H1 (cell line): ENCODE results near the gene PRDM15. TPM values are rescaled to one million over a fixed set of nuclear protein-coding genes. Genes with fewer than 3 reads are reported as not detected.

ENCODE experiments used
- CTCF ChIA-PET: fragments of 300-600 bp; sonication (Branson Sonifier 250); formaldehyde crosslinking; loops from one replicate; lab custom pipeline; 2021; ENCODE audit not compliant: partially characterized antibody; lab: Charles Lee
- POLR2A ChIA-PET: fragments of 300-600 bp; sonication (Branson Sonifier 250); formaldehyde crosslinking; loops from one replicate; lab custom pipeline; 2021; ENCODE audit warnings: inconsistent platforms; ENCODE audit not compliant: partially characterized antibody; lab: Charles Lee
- DNase-seq, 2 experiments: peaks; one replicate each; pipeline versions ENCODE4 v3.0.0 to v3.0.0-alpha.2; 2010 to 2022; ENCODE audit warnings: low spot score in 2 of 2, low read depth in 1 of 2, mixed read lengths in 1 of 2
- FAIRE-seq: peaks from 2 replicates; lab custom pipeline; 2011; peaks lifted over from hg19 to GRCh38; lab: Jason Lieb, UNC
- H2AFZ ChIP-seq: 2 replicates; pipeline ENCODE4 v1.8.1; 2012; ENCODE audit warnings: low read length, inconsistent platforms
- H2AK5ac ChIP-seq: 2 replicates; pipeline ENCODE4 v1.6.1; 2013; ENCODE audit warnings: low read depth, low read length
- H2BK120ac ChIP-seq: replicated peaks from 2 replicates; pipeline ENCODE3; 2013; ENCODE audit warnings: low read depth, low read length, inconsistent platforms
- H2BK12ac ChIP-seq: 2 replicates; pipeline ENCODE4 v1.6.1; 2013; ENCODE audit warnings: low read depth, low read length
- H2BK15ac ChIP-seq: 2 replicates; pipeline ENCODE4 v1.6.1; 2013; ENCODE audit warnings: low read length
- H2BK20ac ChIP-seq: 2 replicates; pipeline ENCODE4 v1.6.1; 2013; ENCODE audit warnings: low read length
- H2BK5ac ChIP-seq: 2 replicates; pipeline ENCODE4 v1.6.1; 2013; ENCODE audit warnings: low read depth, low read length
- H3K14ac ChIP-seq: 2 replicates; pipeline ENCODE4 v1.6.1; 2013; ENCODE audit warnings: inconsistent platforms; ENCODE audit not compliant: insufficient read length
- H3K18ac ChIP-seq: 2 replicates; pipeline ENCODE4 v1.6.1; 2013; ENCODE audit warnings: low read length; ENCODE audit errors: extremely low read depth
- H3K23ac ChIP-seq: 2 replicates; pipeline ENCODE4 v1.6.1; 2013; ENCODE audit warnings: inconsistent platforms; ENCODE audit not compliant: insufficient read length
- H3K23me2 ChIP-seq: 2 replicates; pipeline ENCODE4 v1.6.1; 2013; ENCODE audit warnings: low read depth, low read length
- H3K27ac ChIP-seq: 2 replicates; pipeline ENCODE4 v1.6.1; 2011; ENCODE audit warnings: low read depth, low read length, inconsistent platforms
- H3K27me3 ChIP-seq, 4 experiments: replicated peaks in 1 of 4; 1 replicate in 1 of 4; 2 replicates in 3 of 4; pipeline versions ENCODE4 v1.6.1 to v1.8.1; 2011 to 2013; ENCODE audit warnings: low read length in 3 of 4, mild to moderate bottlenecking in 3 of 4, inconsistent platforms in 2 of 4, mixed read lengths in 2 of 4, moderate library complexity in 1 of 4; ENCODE audit not compliant: control insufficient read depth in 3 of 4, insufficient read depth in 3 of 4; ENCODE audit errors: extremely low read depth in 1 of 4
- H3K36me3 ChIP-seq, 4 experiments: 2 replicates each; pipeline versions ENCODE4 v1.6.1 to v1.8.1; 2011 to 2013; ENCODE audit warnings: mild to moderate bottlenecking in 4 of 4, low read length in 3 of 4, moderate library complexity in 2 of 4, control low read depth in 1 of 4, inconsistent platforms in 1 of 4; ENCODE audit not compliant: insufficient read depth in 4 of 4, control insufficient read depth in 2 of 4
- H3K4ac ChIP-seq: replicated peaks from 2 replicates; pipeline ENCODE3; 2013; ENCODE audit warnings: low read length, low read depth, mixed read lengths, inconsistent platforms; ENCODE audit not compliant: insufficient read length
- H3K4me1 ChIP-seq, 4 experiments: replicated peaks in 1 of 4; 1 replicate in 1 of 4; 2 replicates in 3 of 4; pipeline versions ENCODE4 v1.6.1 to v1.8.1; 2011 to 2013; ENCODE audit warnings: low read length in 3 of 4, inconsistent platforms in 2 of 4, mixed read lengths in 1 of 4; ENCODE audit not compliant: insufficient read depth in 4 of 4, control insufficient read depth in 3 of 4
- H3K4me2 ChIP-seq, 2 experiments: 2 replicates each; pipeline versions ENCODE4 v1.6.1 to v1.8.1; 2011 to 2013; ENCODE audit warnings: low read depth in 2 of 2, low read length in 2 of 2, control low read depth in 1 of 2, inconsistent platforms in 1 of 2, mild to moderate bottlenecking in 1 of 2; ENCODE audit not compliant: insufficient read depth in 1 of 2
- H3K4me3 ChIP-seq, 4 experiments: fragments of 200-600, 300-600 bp in 1 of 4; sonication (generic), shearing (Covaris generic), sonication (Bioruptor Twin) in 1 of 4; 2 replicates each; pipeline versions ENCODE4 v1.5.1 to v1.8.1; 2011 to 2016; ENCODE audit warnings: low read length in 4 of 4, low read depth in 3 of 4, control low read depth in 2 of 4, inconsistent platforms in 2 of 4, mild to moderate bottlenecking in 2 of 4, mixed read lengths in 1 of 4, moderate library complexity in 1 of 4; ENCODE audit not compliant: insufficient read depth in 2 of 4; ENCODE audit errors: extremely low read depth in 1 of 4
- H3K56ac ChIP-seq: replicated peaks from 2 replicates; pipeline ENCODE3; 2013; ENCODE audit warnings: low read depth, mild to moderate bottlenecking, mixed read lengths, low read length, inconsistent platforms; ENCODE audit not compliant: insufficient read length
- H3K79me1 ChIP-seq: 2 replicates; pipeline ENCODE4 v1.6.1; 2013; ENCODE audit warnings: low read depth, low read length, control low read depth
- H3K79me2 ChIP-seq, 2 experiments: 2 replicates each; pipeline versions ENCODE4 v1.6.1 to v1.8.1; 2012 to 2013; ENCODE audit warnings: low read length in 2 of 2, mild to moderate bottlenecking in 2 of 2, inconsistent platforms in 1 of 2; ENCODE audit not compliant: insufficient read depth in 2 of 2, control insufficient read depth in 1 of 2
- H3K9ac ChIP-seq, 4 experiments: replicated peaks in 1 of 4; 1 replicate in 1 of 4; 2 replicates in 3 of 4; pipeline versions ENCODE4 v1.6.1 to v1.8.1; 2011 to 2013; ENCODE audit warnings: low read depth in 3 of 4, low read length in 3 of 4, control low read depth in 2 of 4, mild to moderate bottlenecking in 2 of 4, moderate library complexity in 2 of 4, inconsistent platforms in 1 of 4; ENCODE audit errors: extremely low read depth in 1 of 4
- H3K9me3 ChIP-seq, 2 experiments: 2 replicates each; pipeline versions ENCODE4 v1.6.1 to v1.8.1; 2012 to 2013; ENCODE audit warnings: mild to moderate bottlenecking in 2 of 2, moderate library complexity in 2 of 2, control low read depth in 1 of 2, inconsistent platforms in 1 of 2, low read depth in 1 of 2, low read length in 1 of 2, mixed read lengths in 1 of 2; ENCODE audit not compliant: insufficient read depth in 2 of 2
- H4K20me1 ChIP-seq, 2 experiments: replicated peaks in 1 of 2; 2 replicates each; pipeline versions ENCODE3 to v1.8.1; 2011 to 2013; ENCODE audit warnings: inconsistent platforms in 2 of 2, low read length in 2 of 2, mild to moderate bottlenecking in 1 of 2; ENCODE audit not compliant: insufficient read depth in 2 of 2, control insufficient read depth in 1 of 2
- H4K5ac ChIP-seq: 2 replicates; pipeline ENCODE4 v1.6.1; 2013; ENCODE audit warnings: low read length, low read depth, mixed read lengths, inconsistent platforms; ENCODE audit not compliant: insufficient read length
- H4K8ac ChIP-seq: 2 replicates; pipeline ENCODE4 v1.8.0; 2013; ENCODE audit warnings: mild to moderate bottlenecking, moderate library complexity, low read length, inconsistent platforms; ENCODE audit not compliant: insufficient read depth; ENCODE audit errors: extremely low read depth
- H4K91ac ChIP-seq: replicated peaks from 2 replicates; pipeline ENCODE3; 2013; ENCODE audit warnings: low read length, mixed read lengths, inconsistent platforms; ENCODE audit not compliant: insufficient read length
- CBX5 ChIP-seq: fragments of 300-800, 300-1000 bp; sonication (generic); IDR thresholded peaks from 2 replicates; pipeline ENCODE4 v1.7.1; 2016; ENCODE audit warnings: antibody characterized with exemption, low read length, low read depth
- CBX8 ChIP-seq: fragments of 300-800, 300-1000 bp; sonication (generic); IDR thresholded peaks from 2 replicates; pipeline ENCODE4 v1.7.1; 2016; ENCODE audit warnings: low read depth, low read length, borderline replicate concordance
- CREB1 ChIP-seq: IDR thresholded peaks from 2 replicates; pipeline ENCODE4 v1.6.1; 2012; ENCODE audit warnings: inconsistent platforms
- JUND ChIP-seq: IDR thresholded peaks from 2 replicates; pipeline ENCODE4 v1.6.1; 2011; ENCODE audit warnings: mild to moderate bottlenecking, improper control_type of control experiment, low read length
- KDM5A ChIP-seq: fragments of 200-600 bp; IDR thresholded peaks from 2 replicates; pipeline ENCODE4 v1.7.1; 2012; ENCODE audit warnings: mild to moderate bottlenecking, low read length, inconsistent platforms, mixed read lengths
- POLR2A ChIP-seq, 2 experiments: IDR thresholded peaks; 1 replicate in 1 of 2; 2 replicates in 1 of 2; pipeline ENCODE4 v1.6.1; 2011; ENCODE audit warnings: low read depth in 2 of 2, low read length in 2 of 2, mild to moderate bottlenecking in 2 of 2; ENCODE audit errors: control extremely low read depth in 1 of 2
- RFX5 ChIP-seq: IDR thresholded peaks from 2 replicates; pipeline ENCODE4 v1.6.1; 2011; ENCODE audit warnings: low read depth, low read length, improper control_type of control experiment, borderline replicate concordance
- RNF2 ChIP-seq: fragments of 200-900, 300-1000 bp; sonication (generic); IDR thresholded peaks from 2 replicates; pipeline ENCODE4 v1.7.1; 2016; ENCODE audit warnings: borderline replicate concordance, low read depth, mild to moderate bottlenecking, antibody characterized with exemption, low read length; ENCODE audit not compliant: poor library complexity, severe bottlenecking; ENCODE audit errors: missing control alignments
- SIX5 ChIP-seq: IDR thresholded peaks from 2 replicates; pipeline ENCODE4 v1.6.1; 2011; ENCODE audit warnings: mild to moderate bottlenecking, low read depth, low read length
- SUZ12 ChIP-seq: fragments of 200-600 bp; sonication (generic); IDR thresholded peaks from 2 replicates; pipeline ENCODE4 v1.6.1; 2012; ENCODE audit warnings: mild to moderate bottlenecking, inconsistent platforms, low read length, moderate library complexity, mixed read lengths
- TAF1 ChIP-seq: IDR thresholded peaks from 2 replicates; pipeline ENCODE4 v1.6.1; 2011; ENCODE audit warnings: mild to moderate bottlenecking, low read depth, low read length
- TAF7 ChIP-seq: optimal IDR thresholded peaks from 2 replicates; pipeline ENCODE3; 2011; ENCODE audit warnings: low read depth, mild to moderate bottlenecking, inconsistent platforms, low read length, moderate library complexity, borderline replicate concordance
- TBP ChIP-seq: IDR thresholded peaks from 2 replicates; pipeline ENCODE4 v1.6.1; 2011; ENCODE audit warnings: low read depth, low read length, improper control_type of control experiment
- YY1 ChIP-seq: IDR thresholded peaks from 2 replicates; pipeline ENCODE4 v1.6.1; 2011; ENCODE audit warnings: low read depth, mild to moderate bottlenecking, low read length
- ZNF274 ChIP-seq: IDR thresholded peaks from 2 replicates; pipeline ENCODE4 v1.7.0; 2012; ENCODE audit warnings: low read length, borderline replicate concordance; ENCODE audit errors: extremely low read depth
- WGBS, 2 experiments: shearing (Covaris generic) in 1 of 2; methylation state at CpG; one replicate each; pipeline versions ENCODE4 v1.1.6 to v1.1.7; 2013 to 2015; ENCODE audit warnings: low lambda C conversion rate in 2 of 2, mixed read lengths in 2 of 2, inconsistent platforms in 1 of 2, low coverage in 1 of 2, missing lambda C conversion rate in 1 of 2; ENCODE audit not compliant: insufficient replicate concordance in 2 of 2, insufficient coverage in 1 of 2, insufficient read length in 1 of 2; ENCODE audit errors: extremely low coverage in 1 of 2, missing lambda C conversion rate in 1 of 2; 5-methylcytosine and 5-hydroxymethylcytosine counted together
- polyA plus RNA-seq, 7 experiments: library from polyadenylated mRNA; depleted of rRNA in 3 of 7; stranded (reverse) in 5 of 7; unstranded in 2 of 7; fragments of >200 nt in 5 of 7; fragments of 200-250 nt in 2 of 7; gene quantifications; 1 replicate in 5 of 7; 2 replicates in 1 of 7; 4 replicates in 1 of 7; pipeline versions ENCODE4 v1.2.1 to v1.2.3, GENCODE V29; 2011 to 2013; ENCODE audit warnings: missing spikeins in 2 of 7, mixed read lengths in 2 of 7
- total RNA-seq: library from RNA; stranded (reverse); fragmentation: NEBNext Ultra II Directional; extraction: Animal tissue kit (Norgen Biotek cat#: 25700); gene quantifications from 2 replicates; pipeline ENCODE4 v1.2.1, GENCODE V29; 2021

Gene PRDM15
- total and polyA plus RNA-seq, 2 of the 8 experiments (the other 6 are each of a cell fraction or from before 2014, with no cell fraction given) = 9.7 to 10.5 TPM

- Histone ChIP-seq H3K36me3 (no peaks in the 10 kb centered on the region), H3K79me1 (peaks cover 9% of the 10 kb centered on the region; the same call in 1 of the 2 replicates), H4K91ac (no peak overlapping the region), H2BK5ac (no peak overlapping the region), H4K5ac (no peak overlapping the region), H4K8ac (peak overlapping the region; percentile 29; the same call in 1 of the 2 replicates), H3K4me2 (no peak overlapping the region), H3K27ac (no peak overlapping the region), H3K23ac (no peak overlapping the region), H2BK120ac (no peak overlapping the region), H2BK15ac (no peak overlapping the region), H3K23me2 (no peaks in the 10 kb centered on the region; the same call in 1 of the 2 replicates), H3K9me3 (no peaks in the 10 kb centered on the region), H3K4ac (no peak overlapping the region), H3K9ac (no peak overlapping the region), H4K20me1 (peaks cover 0 to 7% of the 10 kb centered on the region in 2 experiments), H3K14ac (no peak overlapping the region), H3K4me1 (peaks cover 0 to 12% (median 0%) of the 10 kb centered on the region in 4 experiments; a peak in 4 of 7 replicates), H3K18ac (no peak overlapping the region), H2BK20ac (no peak overlapping the region), H3K56ac (no peak overlapping the region), H2BK12ac (no peak overlapping the region), H3K79me2 (peaks cover 0 to 39% of the 10 kb centered on the region in 2 experiments; a peak in 2 of 4 replicates), H3K4me3 (no peak overlapping the region), H3K27me3 (no peaks in the 10 kb centered on the region), H2AK5ac (no peak overlapping the region), H2AFZ (no peak overlapping the region)
- no peak for FAIRE-seq
- ChIA-PET POLR2A (interaction anchor here (1.0 kb wide), 1 partner anchor 12 kb away, joined by 3 read pairs; no protein-coding TSS in a partner anchor), CTCF (interaction anchor here (0.6 to 2.8 kb wide), 11 partner anchors 10 to 504 kb away, joined by 3 to 9 read pairs (median 3); no protein-coding TSS in a partner anchor)
- 96% methylated on average over 6 of the region's 6 CpGs; no CpG with 5 or more reads in 1 of the 2 experiments for WGBS, 2 experiments
- no peak for DNase-seq
- TF ChIP-seq TBP (no peak), TAF7 (no peak), SUZ12 (no peak), RNF2 (no peak), CREB1 (no peak), ZNF274 (no peak), TAF1 (no peak), KDM5A (no peak), JUND (no peak), SIX5 (no peak), YY1 (no peak), POLR2A (IDR thresholded peaks at IDR 0.05; ENCODE audit: control extremely low read depth in 1 of 2, low read depth in 2 of 2, low read length in 2 of 2) (no peak), CBX5 (no peak), RFX5 (no peak), CBX8 (no peak)
Measured at GRCh38 chr21:41873426-41873825, 5.7 kb downstream of the PRDM15 start.
